ENCODE measurements around the gene LETM1. TPM values are rescaled to one million over a fixed set of nuclear protein-coding genes. Genes with fewer than 3 reads are reported as not detected.

Gene LETM1
- total and polyA plus RNA-seq, 2 experiments from 2014 or later = 29.4 to 46.0 TPM

- Histone ChIP-seq H3K4me1 (ENCODE audit: insufficient read depth) (peaks cover 34% of the 10 kb centered on the region), H3K27me3 (no peaks in the 10 kb centered on the region)
These were observed 63.7 kb downstream of the LETM1 start for GRCh38 chr4:1792158-1792831.

DNA sequence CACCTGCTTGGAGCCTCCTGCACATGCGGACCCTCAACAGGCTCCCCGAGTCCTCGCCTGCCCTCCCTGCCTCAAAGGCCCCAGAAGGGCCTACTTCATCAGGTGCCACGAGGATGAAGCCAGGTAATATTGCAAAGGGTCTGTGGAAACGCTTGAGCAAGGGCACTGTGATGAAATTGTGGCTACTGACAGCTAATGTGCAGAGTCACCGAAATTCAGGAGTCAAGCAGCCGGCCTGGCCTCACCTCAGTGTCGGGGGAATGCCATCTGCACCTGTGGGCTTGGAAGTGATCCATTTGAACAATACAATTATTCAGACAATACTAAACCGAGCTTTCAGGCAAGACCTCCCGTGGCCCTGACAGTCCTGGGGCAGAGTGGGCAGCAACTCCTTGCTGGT is 66.0 kb downstream of the LETM1 start:
- Histone ChIP-seq H3K9me2 (replicated peaks; ENCODE audit: insufficient read depth) (no peaks in the 10 kb centered on the region), H3K27me3 (no peaks in the 10 kb centered on the region), H3K4me1 (ENCODE audit: insufficient read depth) (peaks cover 26% of the 10 kb centered on the region), H3K79me2 (peaks cover 12% of the 10 kb centered on the region), H3K27ac (no peak overlapping the region), H3K9me3 (ENCODE audit: low read depth) (no peaks in the 10 kb centered on the region), H4K20me1 (ENCODE audit: insufficient read depth, poor library complexity, severe bottlenecking) (peaks cover 15% of the 10 kb centered on the region), H3K4me2 (no peak overlapping the region), H2AFZ (no peak overlapping the region), H3K36me3 (replicated peaks; ENCODE audit: insufficient read depth, low read depth) (no peaks in the 10 kb centered on the region), H3K4me3 (no peak overlapping the region)
- WGBS (ENCODE audit: low lambda C conversion rate, missing lambda C conversion rate) = 96% methylated on average over 8 of the region's 10 CpGs
- DNase-seq (ENCODE audit: low spot score) = no peak
- TF ChIP-seq EZH2phosphoT487 (IDR thresholded peaks at IDR 0.05; ENCODE audit: low read depth, severe bottlenecking, unreplicated experiment) (no peak), CTCF (IDR thresholded peaks at IDR 0.05; ENCODE audit: poor library complexity) (no peak), EZH2 (IDR thresholded peaks at IDR 0.05; ENCODE audit: borderline replicate concordance) (no peak)

More at GRCh38 chr4:1792158-1792831, 63.7 kb downstream of the LETM1 start:
- Histone ChIP-seq H3K36me3 (replicated peaks; ENCODE audit: insufficient read depth, low read depth) (no peaks in the 10 kb centered on the region), H3K79me2 (peaks cover 33% of the 10 kb centered on the region), H3K4me3 (no peak overlapping the region), H3K4me2 (peak overlapping the region; percentile 81), H4K20me1 (ENCODE audit: insufficient read depth, poor library complexity, severe bottlenecking) (peaks cover 26% of the 10 kb centered on the region), H3K9me2 (replicated peaks; ENCODE audit: insufficient read depth) (no peaks in the 10 kb centered on the region), H3K9me3 (ENCODE audit: low read depth) (no peaks in the 10 kb centered on the region), H2AFZ (no peak overlapping the region), H3K27ac (peak overlapping the region; percentile 83)
- TF ChIP-seq EZH2 (IDR thresholded peaks at IDR 0.05; ENCODE audit: borderline replicate concordance) = no peak
- no peak for TF ChIP-seq CTCF (IDR thresholded peaks at IDR 0.05; ENCODE audit: poor library complexity)
- TF ChIP-seq EZH2phosphoT487 (IDR thresholded peaks at IDR 0.05; ENCODE audit: low read depth, severe bottlenecking, unreplicated experiment) = no peak
- WGBS (ENCODE audit: low lambda C conversion rate, missing lambda C conversion rate) = 45% methylated on average over 28 of the region's 29 CpGs
- no peak for DNase-seq (ENCODE audit: low spot score)

DNA sequence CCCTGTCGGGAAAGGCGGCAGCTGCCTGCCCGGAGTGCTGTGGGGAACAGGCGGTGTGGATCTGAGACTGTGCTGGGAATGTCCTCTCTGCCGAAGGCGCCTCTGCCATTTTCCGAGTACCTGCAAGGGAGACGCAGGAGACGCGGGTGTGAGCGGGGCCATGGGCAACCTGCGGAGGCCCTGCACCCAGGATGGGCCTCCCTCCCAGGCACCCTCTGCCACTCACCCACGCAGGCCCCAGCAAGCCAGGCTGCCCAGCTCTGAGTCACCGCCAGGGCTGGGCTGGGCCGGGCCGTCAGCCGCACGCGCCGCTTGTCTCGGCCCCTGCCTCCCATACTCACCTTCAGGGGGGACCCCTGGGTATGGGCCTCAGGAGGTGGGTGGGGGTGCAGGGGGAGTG is 66.4 kb downstream of the LETM1 start:
- H3K27ac ChIP-seq = no peak overlapping the region
- no peaks in the 10 kb centered on the region for H3K9me2 ChIP-seq (replicated peaks; ENCODE audit: insufficient read depth)
- 86% methylated on average over 21 of the region's 21 CpGs for WGBS (ENCODE audit: low lambda C conversion rate, missing lambda C conversion rate)
- H3K4me2 ChIP-seq = no peak overlapping the region
- H3K4me3 ChIP-seq = no peak overlapping the region
- no peaks in the 10 kb centered on the region for H3K36me3 ChIP-seq (replicated peaks; ENCODE audit: insufficient read depth, low read depth)
- H3K9me3 ChIP-seq (ENCODE audit: low read depth) = no peaks in the 10 kb centered on the region
- H3K27me3 ChIP-seq = no peaks in the 10 kb centered on the region
- H3K4me1 ChIP-seq (ENCODE audit: insufficient read depth) = peaks cover 28% of the 10 kb centered on the region
- DNase-seq (ENCODE audit: low spot score) = no peak
- no peak overlapping the region for H2AFZ ChIP-seq
- TF ChIP-seq EZH2 (IDR thresholded peaks at IDR 0.05; ENCODE audit: borderline replicate concordance) (no peak), EZH2phosphoT487 (IDR thresholded peaks at IDR 0.05; ENCODE audit: low read depth, severe bottlenecking, unreplicated experiment) (no peak), CTCF (IDR thresholded peaks at IDR 0.05; ENCODE audit: poor library complexity) (no peak)
- peaks cover 10% of the 10 kb centered on the region for H4K20me1 ChIP-seq (ENCODE audit: insufficient read depth, poor library complexity, severe bottlenecking)
- peaks cover 8% of the 10 kb centered on the region for H3K79me2 ChIP-seq
